Effector memory CD4-positive, alpha-beta T cell (primary cell): ENCODE results near the gene MYO3B.

Experiments used
- DNase-seq, 3 donors: peaks; one replicate each; pipeline ENCODE4 v3.0.0-alpha.2; 2020
- H3K27ac ChIP-seq: 2 replicates; pipeline ENCODE4 v1.7.0; 2013; ENCODE audit warnings: mild to moderate bottlenecking, low read length, moderate library complexity; ENCODE audit not compliant: insufficient read depth, poor library complexity, severe bottlenecking
- H3K27me3 ChIP-seq: replicated peaks from 2 replicates; pipeline ENCODE4 v1.7.0; 2013; ENCODE audit warnings: mild to moderate bottlenecking, low read length; ENCODE audit not compliant: insufficient read depth, control insufficient read depth, poor library complexity, severe bottlenecking
- H3K36me3 ChIP-seq: 2 replicates; pipeline ENCODE4 v1.7.0; 2013; ENCODE audit warnings: mild to moderate bottlenecking, low read length, moderate library complexity; ENCODE audit not compliant: control insufficient read depth, insufficient read depth
- H3K4me1 ChIP-seq: 2 replicates; pipeline ENCODE4 v1.7.0; 2013; ENCODE audit warnings: low read length, mild to moderate bottlenecking; ENCODE audit not compliant: control insufficient read depth, insufficient read depth, poor library complexity, severe bottlenecking
- H3K4me3 ChIP-seq: 2 replicates; pipeline ENCODE4 v1.7.0; 2013; ENCODE audit warnings: low read length, low read depth, mild to moderate bottlenecking; ENCODE audit not compliant: insufficient read depth, poor library complexity, severe bottlenecking
- H3K9me3 ChIP-seq: 2 replicates; pipeline ENCODE4 v1.7.0; 2013; ENCODE audit warnings: mild to moderate bottlenecking, low read length, moderate library complexity; ENCODE audit not compliant: control insufficient read depth

MYO3B gene

DNA sequence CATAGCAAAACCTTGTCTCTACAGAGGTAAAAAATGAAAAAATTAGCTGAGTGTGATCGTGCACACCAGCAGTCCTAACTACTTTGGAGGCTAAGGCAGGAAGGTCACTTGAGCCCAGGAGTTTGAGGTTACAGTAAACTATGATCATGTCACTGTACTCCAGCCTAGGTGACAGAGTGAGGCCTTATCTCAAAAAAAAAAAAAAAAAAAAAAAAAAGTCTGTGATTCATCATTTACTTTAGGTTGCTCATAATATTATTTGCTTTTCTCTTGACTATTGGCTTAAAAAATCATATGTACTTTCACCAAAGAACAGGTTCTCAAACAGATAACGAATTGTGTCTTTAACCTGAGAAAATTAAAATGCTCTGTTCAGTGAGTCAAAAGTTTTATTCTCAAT is 129.1 kb downstream of the MYO3B start:
- Histone ChIP-seq H3K27me3 (no peaks in the 10 kb centered on the region), H3K9me3 (no peaks in the 10 kb centered on the region), H3K4me3 (no peak overlapping the region), H3K27ac (no peak overlapping the region), H3K4me1 (no peaks in the 10 kb centered on the region), H3K36me3 (no peaks in the 10 kb centered on the region)
- DNase-seq, result no peak

DNA sequence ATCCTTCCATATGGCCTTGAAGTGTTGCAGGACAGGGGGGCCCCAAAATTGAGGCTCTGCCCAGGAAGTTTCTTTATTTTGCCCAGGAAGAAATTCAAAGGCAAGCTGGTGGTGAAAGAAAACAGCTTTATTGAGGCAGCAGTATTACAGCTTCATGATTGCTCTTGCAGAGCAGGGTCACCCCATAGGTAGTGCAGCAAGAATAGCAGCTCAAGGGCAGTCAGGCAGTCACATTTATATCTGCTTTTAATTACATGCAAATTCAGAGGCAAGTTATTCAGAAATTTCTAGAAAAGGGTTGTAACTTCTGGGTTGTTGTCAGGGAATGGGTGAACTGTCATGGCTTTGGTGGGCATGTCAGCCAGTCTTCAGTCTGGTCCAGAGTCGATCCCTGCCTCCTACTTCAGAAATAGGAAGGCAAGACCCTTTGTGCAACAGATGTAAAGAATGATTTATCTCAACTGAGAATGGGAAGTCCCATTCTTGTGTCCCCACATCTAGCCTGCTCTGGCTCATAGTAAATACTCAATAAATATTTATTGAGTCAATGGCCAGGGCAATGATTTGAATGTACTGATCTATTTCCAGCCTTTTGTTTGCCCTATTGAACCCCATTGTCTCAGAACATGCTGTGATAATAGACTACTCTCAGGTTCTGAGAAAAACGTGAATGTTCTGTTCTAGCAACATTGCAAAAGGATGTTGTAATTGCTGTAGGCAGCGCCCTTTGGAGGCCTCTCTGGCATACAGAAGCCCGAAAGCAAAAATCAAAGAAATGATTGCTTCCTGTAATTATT is 129.8 kb downstream of the MYO3B start:
- Histone ChIP-seq H3K36me3 (no peaks in the 10 kb centered on the region), H3K9me3 (no peaks in the 10 kb centered on the region), H3K27ac (no peak overlapping the region), H3K27me3 (no peaks in the 10 kb centered on the region), H3K4me1 (no peaks in the 10 kb centered on the region), H3K4me3 (no peak overlapping the region)
- DNase-seq, result no peak

GRCh38 chr2:170310876-170311502 is 133.0 kb downstream of the MYO3B start:
- H3K4me3 ChIP-seq, result no peak overlapping the region
- H3K36me3 ChIP-seq, result no peaks in the 10 kb centered on the region
- H3K27ac ChIP-seq, result no peak overlapping the region
- no peaks in the 10 kb centered on the region for H3K4me1 ChIP-seq
- H3K9me3 ChIP-seq, result no peaks in the 10 kb centered on the region
- no peaks in the 10 kb centered on the region for H3K27me3 ChIP-seq
- no peak for DNase-seq

DNA sequence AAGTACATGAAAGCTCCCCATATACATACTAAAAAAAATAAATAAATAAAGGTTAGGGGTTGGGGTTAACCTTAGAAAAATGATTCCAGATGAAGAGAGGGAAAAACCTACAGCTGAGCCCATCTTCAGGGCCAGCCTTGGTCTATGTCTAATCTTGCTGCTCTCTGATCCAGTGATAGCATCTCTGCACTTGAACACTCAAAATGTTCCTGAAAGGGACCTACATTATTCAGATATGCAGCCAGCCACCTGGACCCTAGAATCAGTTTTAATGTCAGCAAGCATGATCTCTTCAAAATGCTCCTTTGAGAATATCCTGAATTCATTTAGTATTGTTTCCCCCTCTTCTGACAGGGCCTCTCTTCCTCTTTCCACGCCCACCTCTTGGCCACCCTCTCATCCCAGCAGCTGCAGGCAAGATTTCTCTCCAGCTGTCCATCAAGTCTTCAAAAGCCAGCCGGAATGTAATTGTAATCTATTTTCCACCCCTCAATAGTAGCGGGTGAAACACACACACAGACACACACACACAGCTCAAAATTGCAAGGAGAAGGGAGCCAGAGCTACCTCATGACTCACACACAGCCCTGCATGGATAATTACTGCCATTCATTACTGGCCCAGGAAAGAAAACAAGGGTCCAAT is 135.5 kb downstream of the MYO3B start:
- H3K4me3 ChIP-seq, result no peak overlapping the region
- no peak overlapping the region for H3K27ac ChIP-seq
- no peaks in the 10 kb centered on the region for H3K4me1 ChIP-seq
- no peaks in the 10 kb centered on the region for H3K36me3 ChIP-seq
- H3K9me3 ChIP-seq, result no peaks in the 10 kb centered on the region
- H3K27me3 ChIP-seq, result no peaks in the 10 kb centered on the region
- DNase-seq, result no peak

DNA sequence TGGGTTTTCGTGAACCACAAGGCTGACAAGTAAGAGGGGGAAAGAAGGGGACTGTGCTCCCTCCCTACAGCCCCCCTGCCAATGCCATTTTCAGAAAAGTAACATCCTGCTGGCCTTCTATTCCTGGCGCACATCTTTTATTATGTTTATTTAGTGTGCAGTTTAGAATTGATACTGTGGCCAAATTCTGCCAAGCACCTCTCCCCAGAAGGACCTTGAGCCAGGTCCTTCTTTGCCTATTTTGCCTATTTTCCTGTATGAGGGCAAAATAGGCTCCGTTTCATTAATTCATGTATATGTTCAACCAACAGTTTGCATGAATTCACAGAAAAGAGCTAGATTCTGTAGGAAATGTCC is 136.0 kb downstream of the MYO3B start:
- H3K36me3 ChIP-seq, result no peaks in the 10 kb centered on the region
- no peak for DNase-seq
- H3K27me3 ChIP-seq, result no peaks in the 10 kb centered on the region
- no peak overlapping the region for H3K4me3 ChIP-seq
- H3K27ac ChIP-seq, result no peak overlapping the region
- H3K4me1 ChIP-seq, result no peaks in the 10 kb centered on the region
- H3K9me3 ChIP-seq, result no peaks in the 10 kb centered on the region

DNA sequence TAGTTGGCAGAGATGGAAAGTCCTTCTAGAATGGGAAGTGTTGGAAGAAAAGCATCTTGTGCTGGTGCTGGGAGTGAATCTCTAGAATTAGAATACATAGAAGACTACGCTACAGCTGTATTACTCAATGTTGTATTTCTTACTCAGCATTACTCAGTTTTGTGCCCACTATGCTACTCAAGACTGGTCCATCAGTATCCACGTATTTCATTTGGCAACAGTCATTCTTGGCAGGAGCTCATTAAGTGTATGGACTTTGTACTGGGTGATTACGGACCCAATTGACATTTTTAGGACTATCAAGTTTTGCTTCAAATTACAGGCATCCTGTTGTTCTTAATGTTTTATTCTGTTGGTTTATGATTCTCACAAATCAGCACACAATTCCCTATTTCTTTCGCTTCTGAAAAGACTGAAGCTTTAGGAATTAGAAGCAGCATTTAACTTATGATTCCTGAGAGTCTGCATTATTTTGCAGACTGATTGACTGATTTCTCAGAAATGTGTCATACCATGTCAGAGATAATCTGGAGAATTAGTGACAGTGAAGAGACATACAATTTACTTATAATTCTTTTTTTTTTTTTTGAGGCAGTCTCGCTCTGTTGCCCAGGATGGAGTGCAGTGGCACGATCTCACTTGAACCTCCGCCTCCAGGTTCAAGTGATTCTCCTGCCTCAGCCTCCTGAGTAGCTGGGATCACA is 136.9 kb downstream of the MYO3B start:
- Histone ChIP-seq H3K4me1 (no peaks in the 10 kb centered on the region), H3K27me3 (no peaks in the 10 kb centered on the region), H3K36me3 (no peaks in the 10 kb centered on the region), H3K27ac (no peak overlapping the region), H3K4me3 (no peak overlapping the region), H3K9me3 (no peaks in the 10 kb centered on the region)
- no peak for DNase-seq

DNA sequence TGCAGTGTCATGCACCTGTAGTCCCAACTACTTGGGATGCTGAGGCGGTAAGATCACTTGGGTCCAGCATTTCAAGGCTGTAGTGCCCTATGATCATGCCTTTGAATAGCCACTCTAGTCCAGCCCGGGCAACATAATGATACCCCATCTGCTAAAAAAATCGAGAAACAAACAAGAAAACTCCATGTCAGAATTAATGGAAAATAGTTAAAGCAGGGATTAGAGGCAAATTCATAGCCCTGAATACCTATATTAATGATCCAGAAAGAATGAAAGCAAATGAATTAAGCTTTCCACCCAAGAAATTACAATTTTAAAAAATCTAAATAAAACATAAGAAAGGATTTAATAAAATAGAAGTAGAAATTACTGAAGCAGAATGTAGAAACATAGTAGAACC is 143.0 kb downstream of the MYO3B start:
- H3K4me3 ChIP-seq, result no peak overlapping the region
- no peaks in the 10 kb centered on the region for H3K36me3 ChIP-seq
- no peak overlapping the region for H3K27ac ChIP-seq
- H3K4me1 ChIP-seq, result no peaks in the 10 kb centered on the region
- no peaks in the 10 kb centered on the region for H3K9me3 ChIP-seq
- no peaks in the 10 kb centered on the region for H3K27me3 ChIP-seq
- no peak for DNase-seq

- Histone ChIP-seq H3K4me1 (no peaks in the 10 kb centered on the region), H3K27me3 (no peaks in the 10 kb centered on the region), H3K36me3 (no peaks in the 10 kb centered on the region), H3K27ac (no peak overlapping the region), H3K9me3 (no peaks in the 10 kb centered on the region), H3K4me3 (no peak overlapping the region)
- no peak for DNase-seq
Observed at GRCh38 chr2:170321526-170321925, 143.6 kb downstream of the MYO3B start.

- H3K9me3 ChIP-seq, result no peaks in the 10 kb centered on the region
- no peaks in the 10 kb centered on the region for H3K36me3 ChIP-seq
- H3K4me1 ChIP-seq, result no peaks in the 10 kb centered on the region
- no peaks in the 10 kb centered on the region for H3K27me3 ChIP-seq
- no peak for DNase-seq
- no peak overlapping the region for H3K4me3 ChIP-seq
- no peak overlapping the region for H3K27ac ChIP-seq
Observed at GRCh38 chr2:170322140-170322766, 144.3 kb downstream of the MYO3B start.
